Hindlimb muscle (tissue), 1 donor: ENCODE results near the gene SLC37A1. TPM values are rescaled to one million over a fixed set of nuclear protein-coding genes. Genes with fewer than 3 reads are reported as not detected.

ENCODE experiments used
- DNase-seq: peaks from one replicate; pipeline ENCODE4 v3.0.0-alpha.2; 2013
- polyA plus RNA-seq: library from polyadenylated mRNA; unstranded; fragments of 120-200 nt; gene quantifications from one replicate; pipeline ENCODE4 v1.2.1, GENCODE V29; 2013; ENCODE audit not compliant: insufficient read length

Gene SLC37A1
- polyA plus RNA-seq, 1 donor: 2.5 TPM

DNA sequence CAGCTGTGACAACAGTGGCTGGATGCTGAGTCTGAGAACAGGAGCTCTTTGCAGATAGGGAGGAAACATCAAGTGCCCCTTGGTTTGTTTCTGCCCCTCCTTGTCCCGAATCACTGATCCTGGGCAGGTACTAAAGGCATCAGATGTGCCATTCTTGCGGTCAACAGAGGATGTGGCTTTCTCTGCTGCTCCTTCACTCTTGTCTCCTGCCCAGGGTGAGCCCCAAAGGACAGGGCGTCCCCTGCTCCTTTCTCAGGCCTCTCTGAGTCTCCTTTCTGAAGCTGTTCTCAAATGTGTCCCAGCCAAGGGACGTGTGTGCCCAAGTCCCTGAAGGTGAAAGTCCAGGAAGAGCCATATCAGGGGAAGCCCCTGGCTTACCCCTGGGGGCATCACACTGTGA is 31.7 kb downstream of the SLC37A1 start:
- no peak for DNase-seq

DNA sequence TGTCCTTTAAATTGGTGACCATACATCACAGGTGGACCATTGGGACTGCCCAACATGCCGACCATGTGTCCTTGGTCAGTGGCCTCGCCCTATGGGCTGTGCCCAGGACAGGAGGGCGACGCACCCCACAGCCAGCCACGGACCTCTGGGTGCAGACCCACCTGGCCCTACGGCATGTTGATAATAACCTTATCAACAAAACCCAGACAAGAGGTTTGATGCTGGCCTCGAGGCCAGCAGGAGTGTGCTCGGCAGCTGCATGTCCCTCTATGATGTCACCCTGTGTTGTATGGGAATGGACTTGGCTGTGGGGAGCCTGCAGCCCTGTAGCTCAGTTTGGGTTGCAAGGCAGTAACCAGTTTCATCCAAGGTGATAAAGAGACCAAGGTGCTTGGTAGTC is 32.1 kb downstream of the SLC37A1 start:
- DNase-seq: no peak

DNA sequence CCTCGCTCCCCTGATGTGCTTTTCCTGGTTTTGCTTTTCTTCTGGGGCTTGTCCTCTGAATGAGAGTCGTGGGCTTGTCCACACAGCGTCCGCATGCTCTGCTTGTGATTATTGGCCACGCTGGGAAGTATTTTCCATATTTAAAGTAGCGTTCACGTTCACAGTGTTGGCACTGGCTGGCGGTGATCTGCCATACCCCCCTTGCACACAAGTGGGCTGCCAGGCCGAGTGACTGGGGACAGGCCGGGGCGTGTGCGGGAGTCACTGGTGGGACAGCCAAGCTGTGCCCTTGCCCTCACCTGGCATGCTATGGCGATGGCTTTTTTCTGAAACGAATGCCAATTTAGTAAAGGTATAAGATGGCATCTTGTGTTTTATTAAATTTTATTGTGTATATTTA is 32.8 kb downstream of the SLC37A1 start:
- no peak for DNase-seq

DNA sequence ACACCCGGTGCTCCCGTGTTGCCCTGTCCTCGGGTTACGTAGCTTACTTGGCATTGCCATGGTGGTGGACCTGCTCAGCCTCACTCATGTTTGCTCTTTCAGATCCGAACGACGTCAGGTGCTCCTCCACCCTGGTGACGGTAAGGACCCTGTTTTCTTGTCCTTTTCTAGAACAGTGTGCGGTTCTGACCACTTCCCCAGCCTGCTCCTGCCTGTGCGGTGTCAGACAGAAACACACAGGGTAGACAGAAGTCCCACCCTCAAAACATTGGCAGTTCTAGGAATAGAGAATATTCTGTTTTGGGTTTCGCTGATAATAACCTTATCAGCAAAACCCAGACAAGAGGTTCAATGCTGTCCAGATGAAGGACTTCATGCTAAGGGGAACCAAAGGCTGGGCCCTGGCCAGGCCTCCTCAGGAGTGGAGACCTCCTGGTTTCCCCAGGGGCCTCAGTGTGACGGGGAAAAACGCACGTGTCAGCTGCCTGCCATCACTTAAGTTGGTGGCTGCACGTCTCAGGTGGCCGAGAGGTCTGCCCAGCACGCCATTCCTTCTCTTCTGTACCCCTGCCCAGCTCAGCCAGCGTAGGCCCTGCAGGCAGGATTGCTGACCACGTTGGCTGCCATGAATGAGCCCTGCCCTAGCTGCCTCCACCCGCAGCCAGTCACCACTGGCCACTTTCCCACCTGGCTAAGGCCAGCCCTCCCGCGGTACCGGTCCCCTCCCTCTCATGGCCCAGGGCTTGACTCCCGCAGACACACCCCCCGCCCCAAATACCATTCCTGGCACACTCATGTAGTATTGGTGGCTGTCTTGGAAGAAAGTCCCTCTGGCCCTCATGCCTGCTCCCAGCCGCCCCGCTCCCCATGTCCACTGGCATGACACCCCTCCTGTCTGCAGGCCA is 33.6 kb downstream of the SLC37A1 start:
- no peak for DNase-seq

DNA sequence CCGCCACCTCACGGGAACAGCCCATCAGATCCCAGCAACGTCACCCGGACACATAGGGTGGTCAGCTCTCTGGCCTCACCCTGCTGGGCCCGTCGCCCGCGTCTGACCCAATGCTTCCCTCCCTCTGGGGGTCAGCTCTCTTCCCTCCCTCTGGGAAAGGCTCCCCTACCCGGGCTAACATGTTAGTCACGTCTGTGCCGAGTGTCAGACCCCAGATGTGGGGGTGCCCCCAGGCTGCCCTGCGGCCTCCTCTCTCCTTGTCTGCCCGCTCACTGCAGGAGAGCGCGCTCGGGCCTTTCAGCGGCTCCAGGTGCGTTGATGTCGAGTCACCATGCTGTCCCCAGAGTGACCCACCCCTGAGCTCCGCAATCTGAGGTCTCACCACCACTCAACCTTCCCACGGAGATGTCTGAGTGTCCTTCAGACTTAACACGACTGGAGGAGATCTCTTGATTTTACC is 34.3 kb downstream of the SLC37A1 start:
- DNase-seq: no peak

DNA sequence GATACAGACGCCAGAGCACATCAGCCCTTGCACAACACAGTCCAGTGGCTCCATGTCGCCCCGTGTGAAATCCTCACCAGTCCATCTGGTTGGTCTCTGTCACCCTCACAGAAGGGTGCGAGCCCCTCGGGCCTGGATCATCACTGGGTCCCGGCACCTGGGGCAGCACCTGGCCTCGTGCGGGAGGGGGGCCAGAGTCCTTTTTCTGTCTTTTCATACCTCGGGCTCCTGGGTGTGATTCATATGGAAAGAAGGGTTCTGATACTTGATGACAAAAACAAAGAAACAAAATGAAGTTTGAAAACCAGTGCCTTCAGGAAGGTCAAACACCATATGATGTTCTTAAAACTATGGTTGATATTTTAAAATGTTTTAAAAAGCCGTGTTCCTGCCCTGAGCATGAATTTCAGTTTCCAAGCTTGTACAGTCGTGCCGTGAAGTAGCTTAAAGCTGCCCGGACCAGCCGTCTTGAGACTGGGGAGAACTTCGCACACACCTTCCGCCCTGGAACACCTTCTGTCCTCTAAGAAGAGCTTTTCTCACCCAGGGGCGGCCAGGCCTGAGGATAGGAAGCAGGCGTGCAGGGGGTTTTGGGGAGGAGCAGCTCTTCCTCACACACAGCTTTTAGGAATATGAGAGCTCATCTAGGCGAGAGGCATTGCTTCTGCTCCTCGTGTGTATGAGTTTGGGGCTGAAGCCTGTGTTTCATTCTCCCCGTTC is 35.2 kb downstream of the SLC37A1 start:
- DNase-seq: no peak

DNA sequence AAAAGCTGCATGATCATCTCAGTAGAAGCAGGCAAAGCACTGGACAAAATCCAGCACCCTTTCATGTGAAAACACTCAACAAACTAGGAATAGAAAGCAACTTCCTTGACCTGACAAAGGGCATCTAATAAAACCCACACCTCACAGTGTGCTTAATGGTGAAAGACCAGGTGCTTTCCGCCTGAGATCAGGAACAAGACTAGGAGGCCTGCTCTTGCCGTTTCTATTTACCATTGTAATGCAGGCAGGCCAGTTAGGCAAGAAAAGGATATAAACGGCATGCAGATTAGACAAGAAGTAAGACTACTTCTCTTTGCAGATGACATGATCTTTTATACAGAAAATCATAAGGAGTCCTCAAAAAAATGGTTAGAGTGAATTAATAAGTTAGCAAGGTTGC is 37.2 kb downstream of the SLC37A1 start:
- no peak for DNase-seq

DNA sequence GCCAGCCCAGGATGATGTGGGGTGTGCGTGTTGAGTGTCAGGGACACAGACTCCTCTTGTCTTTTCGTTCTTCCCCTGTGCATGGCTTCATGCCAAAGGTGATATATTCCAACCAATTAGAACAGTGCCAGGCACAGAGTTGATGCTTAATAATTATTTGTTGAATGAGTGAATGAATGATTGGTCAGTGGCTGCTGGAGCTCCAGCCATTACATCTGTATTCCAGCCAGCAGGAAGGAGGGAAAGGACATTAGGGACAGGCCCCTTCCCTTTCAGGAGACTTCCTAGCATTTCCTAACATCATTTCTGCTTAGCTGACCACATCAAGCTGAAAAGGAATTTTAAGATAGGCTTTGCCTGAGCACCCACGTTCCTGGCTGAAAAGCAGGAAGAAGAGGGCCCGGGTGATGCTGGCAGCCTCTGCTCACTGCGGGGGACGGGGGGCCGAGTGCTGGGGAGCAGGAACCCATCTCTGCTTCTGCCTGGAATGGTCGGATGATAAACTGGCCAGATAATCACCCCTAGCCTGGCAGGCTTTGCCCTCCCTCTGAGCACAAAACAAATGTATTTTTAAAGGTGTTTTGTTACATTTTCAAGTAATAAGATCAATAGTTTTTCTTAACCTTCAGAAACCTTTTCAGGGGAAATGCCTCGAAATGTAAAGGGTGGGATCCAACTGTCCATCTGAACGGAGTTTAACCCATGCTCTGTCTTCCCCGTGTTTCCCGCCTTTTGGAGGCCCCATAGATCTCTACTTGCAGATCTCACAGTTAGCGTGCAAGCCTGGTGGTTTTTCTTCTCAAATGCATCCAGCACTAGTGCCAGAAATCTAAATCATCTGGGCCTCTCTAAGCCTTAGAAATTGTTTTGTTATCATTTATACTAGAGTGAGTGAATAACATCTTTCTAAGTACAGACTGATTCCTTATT is 39.0 kb downstream of the SLC37A1 start:
- DNase-seq: no peak

DNA sequence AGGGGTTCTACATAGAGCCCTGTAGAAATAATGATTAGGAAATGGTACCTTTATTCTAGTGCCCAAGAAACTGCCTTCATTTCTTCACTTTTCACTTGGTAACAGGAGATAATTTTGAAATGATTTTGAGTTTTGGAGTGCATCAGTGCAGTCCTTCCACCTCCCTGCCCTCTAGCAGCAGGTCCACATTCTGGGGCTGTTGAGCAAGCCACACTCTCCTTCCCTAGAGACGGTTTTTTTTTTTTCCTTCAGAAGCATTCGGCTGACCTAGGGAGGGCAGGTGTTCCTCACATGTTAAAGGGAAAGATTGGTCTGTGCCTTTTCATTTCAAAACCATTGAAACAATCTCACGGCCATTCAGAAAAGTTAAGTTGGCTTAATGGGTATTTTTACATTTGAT is 39.8 kb downstream of the SLC37A1 start:
- DNase-seq: no peak

DNA sequence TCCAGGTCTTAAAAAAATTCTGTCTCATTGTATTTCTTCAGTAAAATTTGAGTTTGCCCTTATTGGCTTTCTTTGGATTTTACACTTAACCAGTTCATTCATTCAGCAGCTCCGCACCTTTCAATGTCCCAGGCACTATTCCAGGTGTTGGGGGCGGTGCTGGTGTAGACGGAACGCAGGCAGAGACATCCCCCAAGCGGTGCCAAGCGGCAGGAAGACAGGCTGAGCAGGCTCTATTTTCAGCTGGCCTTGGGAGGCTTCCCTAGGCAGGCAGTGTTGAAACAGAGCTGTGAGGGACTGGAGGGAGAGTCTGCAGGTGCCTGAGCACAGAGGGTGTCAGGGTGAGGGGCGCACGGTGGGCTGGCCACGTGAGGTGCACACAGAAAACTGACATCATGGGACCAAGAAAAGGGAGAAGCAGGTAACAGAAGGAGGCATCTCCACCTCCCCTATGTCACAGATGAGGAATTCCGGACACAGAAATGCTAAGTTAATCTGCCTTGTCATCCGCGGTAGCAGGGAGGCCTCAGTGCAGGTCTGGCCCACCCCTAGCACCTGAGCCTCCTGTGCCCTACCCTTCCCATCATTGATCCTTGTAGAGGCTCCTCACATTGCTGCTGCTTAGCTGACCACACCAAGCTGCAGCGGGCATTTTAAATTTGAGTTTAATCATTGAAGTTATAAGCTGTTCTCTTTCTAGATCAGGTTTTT is 40.8 kb downstream of the SLC37A1 start:
- no peak for DNase-seq

DNA sequence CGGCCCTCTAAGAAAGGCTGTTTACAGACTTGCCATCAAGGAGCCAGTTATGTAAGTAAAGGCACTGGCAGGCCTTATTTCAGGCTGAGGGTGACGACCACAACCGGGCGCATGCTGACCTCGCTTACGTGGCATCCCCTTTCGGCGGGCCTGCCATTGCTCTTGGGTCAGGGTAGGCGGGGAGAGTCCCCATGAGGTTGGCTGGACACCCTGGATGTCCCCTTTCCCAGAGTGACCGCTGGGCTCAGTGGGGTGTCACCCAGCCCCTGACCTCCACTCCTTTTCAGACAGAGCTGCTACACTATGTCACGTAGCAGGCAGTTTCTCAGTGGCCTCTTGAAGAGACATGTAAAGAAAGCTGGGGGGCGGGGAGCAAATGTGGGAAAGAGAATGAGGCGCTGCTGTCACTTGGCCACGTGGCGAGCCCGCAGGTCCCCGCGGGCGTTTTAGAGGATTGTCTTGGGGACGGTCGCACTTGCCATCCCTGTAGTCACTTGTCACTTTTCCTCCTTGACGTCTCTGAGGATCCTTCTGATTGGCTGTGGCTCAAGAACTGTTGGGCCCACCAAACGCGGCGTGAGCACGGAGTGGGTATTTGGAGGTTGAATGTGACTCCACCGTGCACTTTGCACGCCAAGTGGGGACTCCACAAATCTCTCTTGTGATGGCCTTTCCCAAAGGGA is 42.2 kb downstream of the SLC37A1 start:
- no peak for DNase-seq

DNA sequence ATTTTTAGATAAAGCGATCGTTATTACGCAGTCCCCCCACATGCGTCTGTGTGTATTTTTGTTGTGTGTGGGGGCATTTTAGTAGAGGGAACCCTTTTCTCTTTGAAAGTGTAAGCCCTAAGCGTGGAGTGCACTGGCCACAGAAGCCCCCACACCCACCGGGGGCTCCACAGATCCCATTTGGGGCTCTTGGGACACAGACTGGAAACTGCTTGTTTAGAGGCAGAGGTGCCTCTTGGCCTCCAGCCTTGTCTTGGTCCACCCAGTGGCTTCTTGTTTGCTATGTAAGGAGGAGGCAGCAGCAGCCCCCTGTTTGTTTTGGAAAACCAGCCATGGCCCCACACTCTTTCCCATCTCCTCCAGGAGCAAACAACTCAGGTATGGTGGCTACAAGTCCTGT is 42.8 kb downstream of the SLC37A1 start:
- no peak for DNase-seq

DNA sequence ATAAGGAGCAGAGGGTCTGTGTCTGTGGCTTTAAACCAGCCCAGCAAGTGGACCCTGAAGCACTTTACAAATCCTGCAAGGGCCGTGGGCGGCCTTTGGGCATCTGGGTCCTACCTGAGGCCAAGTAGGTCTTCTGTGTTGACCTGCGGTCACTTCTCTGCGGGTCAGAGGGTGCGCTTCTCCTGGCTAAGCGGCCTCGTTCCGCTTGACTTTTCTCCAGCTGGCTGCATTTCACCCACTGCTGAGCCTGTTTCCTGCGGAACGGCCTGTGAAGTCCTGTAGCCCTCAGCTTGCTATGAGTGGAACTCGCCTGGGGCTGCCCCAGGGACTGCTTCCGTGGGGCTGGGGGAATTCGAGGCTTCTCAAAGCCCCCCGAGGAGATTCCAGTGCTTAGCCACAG is 43.3 kb downstream of the SLC37A1 start:
- no peak for DNase-seq

DNA sequence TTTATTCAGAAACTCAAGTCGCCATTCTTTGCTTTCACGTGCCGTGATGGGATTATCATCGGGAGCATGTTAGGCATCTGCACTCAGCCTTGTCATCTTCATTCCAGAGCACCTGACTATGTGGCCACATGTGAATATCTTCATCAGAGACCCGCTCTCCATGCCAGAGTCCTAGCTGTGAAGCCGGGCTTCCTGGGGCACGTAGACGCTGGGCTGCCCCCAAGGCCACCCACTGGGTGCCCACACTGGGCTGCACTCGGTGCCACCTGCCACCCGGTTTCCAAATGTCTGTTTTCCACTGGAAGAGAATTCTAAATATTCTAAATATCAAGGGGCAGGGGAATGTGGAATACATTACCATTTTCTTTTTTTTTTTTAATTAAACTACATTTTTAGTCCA is 43.8 kb downstream of the SLC37A1 start:
- no peak for DNase-seq

DNA sequence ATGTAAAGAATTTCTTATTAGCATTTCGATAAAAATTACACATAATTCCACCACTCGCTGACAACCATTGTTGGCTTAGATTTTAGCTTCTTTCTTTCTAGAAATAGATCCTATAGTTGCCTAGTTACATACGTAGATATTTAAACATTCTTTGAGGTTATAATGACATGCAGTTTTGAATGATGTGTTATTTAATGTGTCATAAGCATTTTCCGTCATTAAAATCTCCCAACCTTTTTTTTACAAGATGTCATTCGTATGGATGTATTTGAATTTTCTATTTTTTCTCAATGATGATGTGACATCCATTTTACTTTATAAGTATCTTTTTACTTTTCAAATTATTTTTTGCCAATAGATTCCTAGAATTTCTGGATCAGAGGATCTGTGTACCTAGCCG is 44.7 kb downstream of the SLC37A1 start:
- no peak for DNase-seq

DNA sequence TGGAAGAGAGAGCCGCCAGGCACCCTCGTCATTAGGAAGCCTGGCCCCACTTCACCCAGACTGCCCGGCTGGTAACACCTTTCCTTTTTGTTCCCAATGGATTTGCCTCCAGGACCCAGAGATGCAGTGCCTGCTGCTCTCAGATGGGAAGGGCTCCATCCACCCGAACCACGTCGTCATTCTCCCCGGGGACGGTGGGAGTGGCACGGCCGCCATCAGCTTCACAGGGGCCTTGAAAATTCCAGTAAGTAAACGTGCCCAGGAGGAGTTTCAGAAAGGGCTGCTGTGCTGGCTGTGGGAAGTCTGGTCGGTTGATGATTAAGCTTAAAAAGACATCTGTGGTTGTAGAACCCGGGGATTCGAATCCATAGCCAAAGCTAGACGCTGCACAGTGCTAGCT is 45.2 kb downstream of the SLC37A1 start:
- DNase-seq: no peak

DNA sequence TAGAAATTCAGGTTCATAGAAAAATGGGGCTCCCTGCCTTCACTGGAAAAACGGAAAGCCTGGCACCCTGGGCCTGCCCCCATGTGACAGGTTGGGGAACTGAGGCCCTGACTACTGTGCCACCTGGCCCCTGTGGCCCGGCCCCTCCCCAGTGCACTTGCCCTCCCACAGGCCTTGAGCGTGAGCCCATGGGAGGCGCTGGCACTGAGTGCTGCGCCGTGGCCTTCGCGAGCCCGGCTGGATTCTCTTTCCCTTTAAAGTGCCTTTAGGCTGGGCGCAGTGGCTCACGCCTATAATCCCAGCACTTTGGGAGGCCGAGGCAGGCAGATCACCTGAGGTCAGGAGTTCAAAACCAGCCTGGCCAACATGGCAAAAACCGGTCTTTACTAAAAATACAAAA is 45.7 kb downstream of the SLC37A1 start:
- DNase-seq: no peak

DNA sequence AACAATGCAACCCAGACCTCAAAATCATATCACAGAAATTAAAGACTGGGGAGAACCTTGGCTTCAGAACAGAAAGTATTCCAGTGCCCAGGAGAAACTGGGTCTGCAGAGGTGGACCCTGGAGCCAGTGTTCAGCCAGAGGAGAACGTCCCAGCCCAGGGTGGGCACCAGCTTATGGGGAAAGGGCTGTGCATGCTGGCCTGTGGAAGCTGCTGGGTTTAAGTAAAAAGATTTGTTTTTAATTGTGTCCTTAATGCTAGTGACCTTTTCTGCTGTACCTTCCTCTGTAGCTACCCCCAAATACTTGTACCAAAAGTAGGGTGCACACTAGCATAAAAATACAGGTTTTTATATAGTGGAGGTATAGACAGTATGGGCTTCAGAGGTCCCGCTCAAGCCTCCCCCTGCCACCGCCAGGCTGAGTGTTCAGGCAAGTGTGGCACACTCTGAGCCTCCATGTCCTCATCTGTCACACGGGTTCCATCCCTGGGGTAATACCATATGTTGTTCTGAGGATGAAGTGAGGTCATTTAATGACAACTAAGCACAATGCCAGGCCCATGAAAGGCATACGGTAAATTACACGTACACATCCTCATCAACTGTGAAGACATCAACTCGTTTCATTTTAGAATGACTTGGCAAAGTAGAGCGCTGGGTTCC is 47.0 kb downstream of the SLC37A1 start:
- no peak for DNase-seq

DNA sequence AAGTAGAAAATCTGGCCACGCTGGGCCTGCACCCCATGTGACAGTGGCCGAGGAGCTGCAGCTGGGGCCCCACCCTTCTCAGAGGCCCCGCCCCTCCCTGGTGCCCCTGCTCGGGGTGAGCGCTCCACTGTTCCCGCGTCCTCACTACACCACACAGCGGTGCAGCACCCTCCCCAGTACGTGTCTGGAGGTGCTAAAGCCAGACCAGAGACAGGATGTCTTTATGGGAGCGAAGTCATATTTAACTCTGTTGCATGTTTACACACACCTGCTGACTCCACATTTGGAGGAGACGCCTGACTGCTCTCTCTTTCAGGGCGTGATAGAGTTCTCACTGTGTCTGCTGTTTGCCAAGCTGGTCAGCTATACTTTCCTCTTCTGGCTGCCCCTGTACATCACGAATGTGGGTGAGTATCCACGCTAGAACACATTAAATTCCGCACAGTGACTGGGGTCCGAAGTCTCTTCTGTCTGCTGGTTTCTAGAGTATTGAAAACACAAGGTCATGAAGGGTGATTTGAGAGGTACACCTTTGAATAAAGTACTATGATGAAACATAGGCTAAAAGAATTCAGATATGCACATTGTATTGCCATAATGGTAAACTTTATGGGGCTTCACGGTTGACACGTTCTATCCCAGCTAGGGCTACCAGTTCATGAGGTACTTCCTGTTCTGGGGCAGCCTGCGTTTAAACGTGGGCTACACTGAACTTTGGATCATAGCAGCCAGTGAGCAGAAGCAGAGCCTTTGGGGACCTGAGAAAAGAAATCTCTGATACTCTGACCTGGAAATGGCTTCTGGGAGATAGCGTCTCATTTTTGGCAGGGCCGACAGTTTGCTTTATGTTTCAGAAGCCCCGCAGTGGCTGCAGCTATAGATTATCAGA is 48.4 kb downstream of the SLC37A1 start:
- DNase-seq: no peak

DNA sequence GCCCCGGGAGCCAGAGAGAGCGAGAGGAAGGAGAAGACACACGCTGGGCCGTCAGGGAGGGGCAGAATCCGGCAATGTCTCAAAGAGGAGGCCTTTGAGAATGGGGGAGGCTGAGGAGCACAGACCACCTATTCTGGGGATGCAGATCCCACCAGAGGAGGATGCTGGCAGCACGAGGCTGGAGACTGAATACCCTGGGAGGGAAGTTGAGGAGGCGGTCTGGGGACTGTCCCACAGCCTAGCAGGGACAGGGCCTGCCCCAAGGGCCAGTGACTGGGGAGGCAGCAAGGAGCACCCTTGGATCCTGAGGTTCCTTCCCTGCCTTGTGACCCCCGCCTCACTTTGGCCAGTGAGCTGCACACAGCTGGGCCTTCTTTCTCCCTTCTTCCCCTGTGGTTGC is 49.2 kb downstream of the SLC37A1 start:
- no peak for DNase-seq
